Body of pancreas (tissue), 4 donors: Measurements from ENCODE around the gene GLRA1.

Experiments used
- POLR2A ChIP-seq, 3 donors: fragments of 450-650 bp; IDR thresholded peaks; one replicate each; pipeline ENCODE4 v1.6.1; 2016; ENCODE audit warnings: antibody characterized with exemption in 3 of 3, mild to moderate bottlenecking in 2 of 3
- TF ChIP-seq, protein P1 (sequence below), 7 experiments: fragments of 450-650 bp in 4 of 7; fragments of 200-600 bp in 3 of 7; sonication (generic) in 3 of 7; IDR thresholded peaks; one replicate each; pipeline ENCODE4 v1.5.1; 2016 to 2019; ENCODE audit warnings: antibody characterized with exemption in 7 of 7

DNA sequence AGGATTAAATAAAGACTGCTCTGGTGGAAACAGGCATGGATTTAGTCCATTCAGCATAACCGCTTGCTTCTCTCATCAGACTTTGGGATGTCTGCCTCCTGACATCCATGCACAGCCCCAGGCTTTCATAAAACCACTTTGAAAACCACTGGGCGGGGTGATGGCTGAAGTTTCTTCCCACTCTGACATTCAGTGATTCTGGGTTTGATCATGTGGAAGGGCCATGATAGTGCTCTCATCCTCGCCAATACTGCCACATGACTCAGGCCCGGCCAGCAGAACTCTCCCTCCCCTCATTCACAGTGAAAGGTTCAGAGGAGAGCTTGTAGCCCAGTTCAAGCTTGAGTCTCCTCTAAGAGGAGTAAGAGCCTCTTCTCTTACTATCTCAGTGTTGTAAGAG, 29.6 kb upstream of the GLRA1 start:
- TF ChIP-seq, protein P1, sequence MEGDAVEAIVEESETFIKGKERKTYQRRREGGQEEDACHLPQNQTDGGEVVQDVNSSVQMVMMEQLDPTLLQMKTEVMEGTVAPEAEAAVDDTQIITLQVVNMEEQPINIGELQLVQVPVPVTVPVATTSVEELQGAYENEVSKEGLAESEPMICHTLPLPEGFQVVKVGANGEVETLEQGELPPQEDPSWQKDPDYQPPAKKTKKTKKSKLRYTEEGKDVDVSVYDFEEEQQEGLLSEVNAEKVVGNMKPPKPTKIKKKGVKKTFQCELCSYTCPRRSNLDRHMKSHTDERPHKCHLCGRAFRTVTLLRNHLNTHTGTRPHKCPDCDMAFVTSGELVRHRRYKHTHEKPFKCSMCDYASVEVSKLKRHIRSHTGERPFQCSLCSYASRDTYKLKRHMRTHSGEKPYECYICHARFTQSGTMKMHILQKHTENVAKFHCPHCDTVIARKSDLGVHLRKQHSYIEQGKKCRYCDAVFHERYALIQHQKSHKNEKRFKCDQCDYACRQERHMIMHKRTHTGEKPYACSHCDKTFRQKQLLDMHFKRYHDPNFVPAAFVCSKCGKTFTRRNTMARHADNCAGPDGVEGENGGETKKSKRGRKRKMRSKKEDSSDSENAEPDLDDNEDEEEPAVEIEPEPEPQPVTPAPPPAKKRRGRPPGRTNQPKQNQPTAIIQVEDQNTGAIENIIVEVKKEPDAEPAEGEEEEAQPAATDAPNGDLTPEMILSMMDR (IDR thresholded peaks at IDR 0.05): no peak
- TF ChIP-seq POLR2A (IDR thresholded peaks at IDR 0.05): no peak
